EL (cell line): ENCODE data around the gene ZNF319.

Experiments
- DNase-seq: peaks from one replicate; pipeline ENCODE4 v3.0.0-alpha.2; 2016

Gene ZNF319

DNA sequence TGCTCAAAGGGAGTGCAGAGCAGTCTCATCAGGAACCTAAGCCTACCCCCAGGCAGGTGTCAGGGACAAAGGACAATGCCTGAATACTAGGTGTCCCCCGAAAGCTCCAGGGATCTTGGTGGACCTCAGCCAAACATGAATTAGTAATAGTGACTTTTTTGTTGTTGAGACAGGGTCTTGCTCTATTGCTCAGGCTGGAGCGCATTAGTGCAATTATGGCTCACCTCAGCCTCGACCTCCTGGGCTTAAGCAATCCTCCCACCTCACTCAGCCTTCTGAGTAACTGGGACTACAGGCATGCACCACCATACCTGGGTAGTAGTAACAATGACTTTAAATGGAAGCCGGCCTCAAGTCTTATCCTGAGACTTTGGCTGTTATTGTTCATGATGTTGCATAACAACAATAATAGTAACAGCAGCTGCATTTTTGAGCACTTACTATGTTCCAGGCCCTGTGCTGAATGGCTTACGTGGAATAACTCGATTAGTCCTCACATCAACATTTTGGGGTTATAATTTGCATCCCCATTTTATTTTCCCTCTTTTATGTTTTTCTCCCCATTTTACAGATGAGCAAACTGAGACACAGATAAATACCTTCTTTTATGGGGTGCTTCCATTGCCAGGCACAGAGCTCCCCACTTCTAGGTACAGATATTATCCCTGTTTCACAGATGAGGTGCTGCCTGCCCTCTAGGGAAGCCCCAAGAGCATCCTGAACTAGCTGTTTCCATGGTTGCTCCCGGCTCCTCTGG lies 49.1 kb downstream of the ZNF319 start:
- no peak for DNase-seq

DNA sequence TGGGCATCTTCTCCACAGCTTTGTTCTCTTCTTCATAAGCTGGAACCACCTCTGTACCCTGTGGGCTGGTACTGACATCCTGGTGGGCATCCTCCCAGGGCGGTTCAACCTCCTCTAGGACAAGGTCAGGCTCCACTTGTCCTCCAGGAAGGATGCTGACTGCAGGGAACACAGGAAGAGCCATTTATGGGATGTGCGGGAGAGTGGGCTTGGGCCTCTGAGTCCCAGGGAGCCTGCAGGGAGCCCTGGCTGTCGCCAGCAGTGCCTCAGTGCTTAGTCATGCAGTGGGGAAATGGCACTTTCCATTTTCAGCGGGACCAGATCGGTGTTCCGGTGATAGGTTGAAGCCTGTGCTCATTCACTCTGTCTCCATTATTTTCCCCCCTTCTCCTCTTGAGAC lies 50.1 kb downstream of the ZNF319 start:
- no peak for DNase-seq

DNA sequence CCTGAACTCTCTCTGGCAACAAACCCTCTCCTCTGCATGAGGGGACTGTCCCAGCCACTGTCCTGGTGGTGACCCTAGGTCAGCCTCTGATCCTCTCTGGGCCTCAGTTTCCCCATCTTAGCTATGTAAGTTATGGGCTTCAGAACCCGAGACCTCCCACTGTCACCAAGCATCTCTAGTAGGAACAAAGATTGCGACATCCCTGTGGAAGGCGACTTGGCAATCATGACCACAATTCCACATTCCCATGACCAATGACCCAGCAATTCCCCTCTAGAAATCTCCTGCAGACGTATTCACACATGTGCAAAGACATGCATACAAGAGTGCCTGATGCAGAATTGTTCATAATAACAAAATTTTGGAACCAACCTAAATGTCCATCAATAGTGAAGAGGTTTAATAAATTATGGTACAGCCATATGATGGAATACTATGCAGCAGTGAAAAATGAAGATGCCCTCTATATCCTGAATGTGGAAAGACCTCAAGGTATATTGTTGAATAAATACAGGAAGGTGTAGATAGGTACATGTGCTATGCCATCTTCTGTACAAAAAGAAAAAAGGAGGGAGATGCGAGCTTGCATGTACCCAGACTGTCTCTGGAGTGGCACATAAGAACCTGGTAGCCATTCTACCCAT lies 50.8 kb downstream of the ZNF319 start:
- no peak for DNase-seq

DNA sequence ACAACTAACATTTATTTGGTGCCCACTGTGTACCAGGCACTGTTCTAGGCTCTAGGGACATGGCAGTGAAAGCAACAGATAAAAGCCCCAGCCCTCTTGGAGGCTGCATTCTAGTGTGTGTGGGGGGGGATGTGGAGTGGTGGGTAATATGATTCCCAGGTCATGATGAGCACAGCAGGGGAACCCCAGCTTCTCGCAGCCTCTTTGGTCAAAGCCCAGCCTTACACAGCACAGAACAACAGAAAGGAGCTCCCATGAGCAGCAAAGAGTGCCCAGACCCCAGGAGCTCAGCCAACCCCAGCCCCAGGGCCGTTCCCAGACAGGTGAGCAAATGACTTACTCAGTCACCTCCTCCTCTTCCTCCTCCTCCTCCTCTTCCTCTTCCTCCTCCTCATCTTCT lies 51.5 kb downstream of the ZNF319 start:
- no peak for DNase-seq

DNA sequence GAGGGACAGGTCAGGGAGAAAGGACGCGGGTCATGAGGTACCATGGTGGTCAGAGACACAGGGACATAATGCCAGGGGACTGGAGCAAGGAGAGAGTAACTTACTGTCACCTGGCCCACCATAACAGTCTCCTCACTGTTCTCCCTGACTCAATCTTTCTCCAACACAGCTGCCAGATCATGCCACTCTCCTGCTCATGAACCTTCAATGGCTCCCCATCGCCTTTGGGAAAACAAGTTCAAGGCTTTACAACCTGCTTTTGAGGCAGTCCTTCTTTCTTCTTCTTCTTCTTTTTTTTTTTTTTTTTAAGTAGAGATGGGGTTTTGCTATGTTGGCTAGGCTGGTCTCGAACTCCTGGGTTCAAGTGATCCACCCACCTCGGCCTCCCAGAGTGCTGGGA lies 52.4 kb downstream of the ZNF319 start:
- no peak for DNase-seq

DNA sequence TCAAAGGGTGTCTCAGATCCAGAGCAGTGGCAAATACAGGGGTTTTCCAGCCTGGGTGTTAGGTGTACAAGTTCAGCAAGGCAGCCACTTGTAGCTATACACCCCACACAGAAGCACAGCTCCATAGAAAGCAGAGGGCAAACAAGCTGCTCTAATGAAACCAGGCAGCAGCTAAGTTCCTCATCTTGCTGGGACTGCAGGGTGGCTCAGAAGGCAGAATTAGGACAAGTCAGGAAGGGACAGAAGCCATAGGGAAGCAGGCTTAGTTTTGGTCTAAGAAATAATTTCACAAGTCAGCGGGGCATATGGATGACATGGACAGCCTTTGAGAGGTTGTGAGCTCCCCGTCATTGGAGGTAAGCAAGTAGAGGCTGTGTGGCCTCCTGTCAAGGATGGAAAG lies 53.2 kb downstream of the ZNF319 start:
- no peak for DNase-seq

DNA sequence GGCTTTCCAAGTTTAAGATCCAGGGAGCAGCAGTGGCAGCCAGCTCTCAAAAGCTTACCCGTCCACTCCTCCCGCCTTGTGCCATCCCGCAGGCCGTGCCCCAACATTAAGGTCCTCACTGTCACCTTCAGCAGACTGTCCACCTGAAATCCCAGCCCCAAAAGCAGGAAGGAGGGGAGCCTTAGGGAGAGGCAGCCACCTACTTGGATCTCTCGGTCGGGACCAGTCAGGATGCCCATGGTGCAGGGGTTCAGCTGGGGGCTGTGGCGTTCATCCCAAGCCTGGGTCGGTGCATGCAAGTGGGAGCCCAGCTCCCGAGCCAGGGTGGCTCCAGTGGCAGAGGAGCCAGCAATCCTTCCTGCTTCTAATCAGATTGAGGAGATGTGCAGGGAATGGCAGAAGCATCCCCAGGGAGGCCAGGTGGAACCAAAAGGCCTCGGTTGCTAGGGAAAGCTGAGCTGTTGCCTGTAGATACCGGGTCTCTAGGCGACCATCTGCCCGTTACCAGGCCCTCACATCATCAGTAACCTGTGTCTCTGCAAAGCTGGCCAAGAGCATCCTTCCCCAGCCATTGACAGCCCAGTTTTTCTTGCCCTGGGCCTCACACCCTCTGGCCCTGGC lies 54.2 kb downstream of the ZNF319 start:
- DNase-seq = no peak

DNA sequence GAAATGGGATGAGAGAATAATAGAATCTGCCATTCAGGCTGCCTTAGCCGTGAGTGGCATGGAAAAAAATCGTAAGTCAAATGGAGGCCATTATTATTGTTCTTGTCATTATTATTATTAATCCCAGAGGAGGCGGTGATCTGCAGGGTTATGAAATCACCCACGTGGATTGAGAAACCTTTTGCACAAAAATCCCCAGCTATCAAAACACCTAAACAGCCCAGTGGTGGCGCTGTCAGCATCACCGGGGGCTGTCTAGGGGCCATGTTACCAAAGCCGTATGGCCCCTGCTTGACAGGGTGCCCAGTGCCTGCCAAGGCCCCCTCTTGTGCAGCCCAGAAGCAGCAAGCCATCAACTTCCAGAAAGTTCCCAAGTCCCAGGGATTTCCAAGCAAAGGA lies 54.7 kb downstream of the ZNF319 start:
- DNase-seq = no peak

DNA sequence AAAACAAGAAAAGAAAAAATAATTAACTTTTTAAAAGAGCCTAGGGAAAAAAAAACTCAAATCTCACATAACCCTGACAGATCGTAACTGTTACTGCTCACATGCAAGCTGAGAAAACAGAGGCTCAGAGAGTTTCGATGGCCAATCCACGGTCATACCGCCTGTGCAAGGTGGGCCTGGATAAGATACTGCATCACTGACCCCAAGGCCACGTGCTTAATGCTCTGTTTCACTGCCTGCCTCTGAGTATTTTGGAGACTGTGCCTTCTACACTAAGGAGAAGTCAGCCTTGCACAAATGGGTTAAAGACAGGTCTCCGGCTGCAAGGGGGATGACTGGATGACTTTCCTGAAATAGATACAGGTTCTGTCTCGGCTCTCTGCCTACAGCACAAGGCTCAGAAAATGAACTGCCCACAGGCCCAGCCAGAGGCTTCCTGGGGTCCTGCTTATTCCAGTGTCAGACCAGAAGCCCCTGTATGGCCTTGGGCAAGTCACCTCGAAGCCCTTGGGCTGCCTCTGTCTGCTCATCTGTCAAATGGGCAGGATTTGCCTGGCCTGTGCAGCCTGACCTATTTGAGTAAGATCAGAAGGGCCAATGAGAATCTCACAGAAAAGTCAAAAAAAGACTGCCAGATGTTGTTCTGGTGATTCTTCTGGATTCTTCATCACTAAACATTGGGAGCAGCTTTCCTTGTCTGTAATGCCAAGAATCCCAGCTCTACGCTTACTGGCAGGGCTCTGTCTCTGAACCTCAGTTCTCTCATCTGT lies 55.3 kb downstream of the ZNF319 start:
- DNase-seq = no peak
